Keratinocyte (primary cell): ENCODE measurements around the gene NELL1. TPM values are rescaled to one million over a fixed set of nuclear protein-coding genes. Genes with fewer than 3 reads are reported as not detected.

Source experiments
- DNase-seq: peaks from one replicate; pipeline ENCODE4 v3.0.0-alpha.2; 2011; ENCODE audit warnings: low read depth, missing footprints, low spot score
- FAIRE-seq: peaks from 2 replicates; lab custom pipeline; 2011; peaks lifted over from hg19 to GRCh38; lab: Jason Lieb, UNC
- H2AFZ ChIP-seq: 2 replicates; pipeline ENCODE4 v1.6.0; 2012; ENCODE audit warnings: low read length, control low read depth, inconsistent platforms; ENCODE audit not compliant: control insufficient read depth
- H3K27ac ChIP-seq: 2 replicates; pipeline ENCODE4 v1.5.1; 2011; ENCODE audit warnings: low read length; ENCODE audit not compliant: control insufficient read depth, insufficient read depth
- H3K27me3 ChIP-seq: 3 replicates; pipeline ENCODE4 v1.6.0; 2011; ENCODE audit warnings: low read length; ENCODE audit not compliant: control insufficient read depth, insufficient read depth; ENCODE audit errors: extremely low read depth
- H3K36me3 ChIP-seq, 2 experiments: 2 replicates in 1 of 2; 3 replicates in 1 of 2; pipeline ENCODE4 v1.5.1; 2011; ENCODE audit warnings: low read length in 2 of 2, mild to moderate bottlenecking in 1 of 2; ENCODE audit not compliant: control insufficient read depth in 2 of 2, insufficient read depth in 2 of 2; ENCODE audit errors: extremely low read depth in 1 of 2
- H3K4me1 ChIP-seq: 3 replicates; pipeline ENCODE4 v1.5.1; 2011; ENCODE audit warnings: low read length; ENCODE audit not compliant: control insufficient read depth, insufficient read depth; ENCODE audit errors: extremely low read depth
- H3K4me2 ChIP-seq: 3 replicates; pipeline ENCODE4 v1.6.0; 2011; ENCODE audit warnings: low read depth, low read length; ENCODE audit not compliant: control insufficient read depth, insufficient read depth; ENCODE audit errors: extremely low read depth
- H3K4me3 ChIP-seq, 3 experiments: fragments of 200-600 bp in 1 of 3; sonication (generic) in 1 of 3; 2 replicates in 2 of 3; 3 replicates in 1 of 3; pipeline ENCODE4 v1.5.1; 2011 to 2016; ENCODE audit warnings: low read length in 3 of 3, mild to moderate bottlenecking in 3 of 3, control low read depth in 2 of 3, inconsistent platforms in 1 of 3, low read depth in 1 of 3, mixed read lengths in 1 of 3, mixed run types in 1 of 3, moderate library complexity in 1 of 3; ENCODE audit not compliant: control insufficient read depth in 2 of 3, insufficient read depth in 2 of 3; ENCODE audit errors: extremely low read depth in 1 of 3
- H3K79me2 ChIP-seq: 2 replicates; pipeline ENCODE4 v1.6.0; 2012; ENCODE audit warnings: low read length; ENCODE audit not compliant: control insufficient read depth, insufficient read depth
- H3K9ac ChIP-seq: 3 replicates; pipeline ENCODE4 v1.6.0; 2011; ENCODE audit warnings: low read length; ENCODE audit not compliant: control insufficient read depth, insufficient read depth; ENCODE audit errors: extremely low read depth
- H3K9me1 ChIP-seq: 3 replicates; pipeline ENCODE4 v1.6.0; 2011; ENCODE audit warnings: low read length; ENCODE audit not compliant: control insufficient read depth, insufficient read depth; ENCODE audit errors: extremely low read depth
- H3K9me3 ChIP-seq: 2 replicates; pipeline ENCODE4 v1.5.1; 2012; ENCODE audit warnings: low read depth, low read length; ENCODE audit not compliant: control insufficient read depth
- H4K20me1 ChIP-seq: 3 replicates; pipeline ENCODE4 v1.6.0; 2011; ENCODE audit warnings: low read length; ENCODE audit not compliant: control insufficient read depth, insufficient read depth; ENCODE audit errors: extremely low read depth
- CTCF ChIP-seq, 3 experiments: IDR thresholded peaks in 1 of 3; conservative IDR thresholded peaks in 1 of 3; optimal IDR thresholded peaks in 1 of 3; 2 replicates in 2 of 3; 3 replicates in 1 of 3; pipeline versions ENCODE3 to v1.5.1; 2011; ENCODE audit warnings: low read length in 3 of 3, mild to moderate bottlenecking in 3 of 3, moderate library complexity in 2 of 3, control low read depth in 1 of 3, inconsistent platforms in 1 of 3; ENCODE audit not compliant: insufficient read depth in 2 of 3; ENCODE audit errors: extremely low read depth in 1 of 3
- EZH2 ChIP-seq: IDR thresholded peaks from one replicate; pipeline ENCODE4 v1.6.1; 2012; ENCODE audit warnings: inconsistent platforms, mild to moderate bottlenecking, low read length, moderate library complexity
- dilution Hi-C: fragments of 300-500 bp; cut with MboI; formaldehyde crosslinking; loops from one replicate; pipeline ENCODE4 v1.7.0; 2020; ENCODE audit warnings: low sequenced_read_pairs; ENCODE audit not compliant: extremely low pct_ligation_motif_present
- polyA plus RNA-seq, 5 experiments: library from polyadenylated mRNA; depleted of rRNA in 3 of 5; stranded (reverse) in 3 of 5; stranded (forward) in 1 of 5; unstranded in 1 of 5; fragments of >200 nt; gene quantifications; 1 replicate in 1 of 5; 2 replicates in 3 of 5; 3 replicates in 1 of 5; pipeline versions ENCODE4 v1.2.1 to v1.2.3, GENCODE V29; 2011 to 2012; ENCODE audit warnings: missing spikeins in 2 of 5, low read depth in 1 of 5, low replicate concordance in 1 of 5

The NELL1 gene
- polyA plus RNA-seq, 1 donor (not counting 4 experiments of a cell fraction or from before 2014, with no cell fraction given) = not detected

- Histone ChIP-seq H3K27me3 (no peaks in the 10 kb centered on the region), H3K4me1 (no peaks in the 10 kb centered on the region), H3K27ac (no peak overlapping the region), H3K79me2 (no peaks in the 10 kb centered on the region), H3K4me2 (no peak overlapping the region), H4K20me1 (no peaks in the 10 kb centered on the region), H2AFZ (no peak overlapping the region), H3K4me3 (no peak overlapping the region), H3K9me3 (no peaks in the 10 kb centered on the region), H3K36me3 (no peaks in the 10 kb centered on the region), H3K9ac (no peak overlapping the region), H3K9me1 (no peaks in the 10 kb centered on the region)
- FAIRE-seq (no peak), DNase-seq (no peak)
- TF ChIP-seq EZH2 = no peak
- TF ChIP-seq CTCF (optimal IDR thresholded peaks at IDR 0.05 in 1 of 3, IDR thresholded peaks at IDR 0.05 in 1 of 3, conservative IDR thresholded peaks at IDR 0.05 in 1 of 3; ENCODE audit: extremely low read depth in 1 of 3, insufficient read depth in 2 of 3, low read length in 3 of 3) = no peak
- dilution Hi-C loops = no loop called here
These were observed 368.5 kb downstream of the NELL1 start for GRCh38 chr11:21037850-21038249.

DNA sequence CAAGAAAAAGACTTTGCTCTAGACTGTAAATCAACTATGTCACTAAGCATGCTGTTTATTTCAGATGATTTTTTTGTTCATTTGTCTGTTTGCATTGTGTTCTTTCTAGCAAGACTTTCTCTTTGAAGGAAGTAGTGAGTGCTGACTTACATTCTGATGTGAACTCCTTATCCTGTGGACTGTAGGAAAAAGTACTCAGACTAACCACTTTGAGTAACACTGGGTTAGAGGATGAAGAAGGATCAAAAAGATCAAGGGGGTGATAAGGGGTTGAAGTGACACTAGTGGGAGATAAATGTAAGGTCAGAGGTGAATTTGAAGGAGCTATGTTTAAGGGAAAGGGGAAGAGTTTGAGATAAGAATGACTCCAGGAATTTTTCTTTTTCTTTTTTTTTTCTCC, 369.4 kb downstream of the NELL1 start:
- no peaks in the 10 kb centered on the region for H3K36me3 ChIP-seq
- H3K4me1 ChIP-seq = no peaks in the 10 kb centered on the region
- H4K20me1 ChIP-seq = no peaks in the 10 kb centered on the region
- no peaks in the 10 kb centered on the region for H3K9me1 ChIP-seq
- dilution Hi-C loops = no loop called here
- no peaks in the 10 kb centered on the region for H3K79me2 ChIP-seq
- no peak overlapping the region for H2AFZ ChIP-seq
- H3K9me3 ChIP-seq = no peaks in the 10 kb centered on the region
- FAIRE-seq (no peak), DNase-seq (no peak)
- TF ChIP-seq EZH2 = no peak
- TF ChIP-seq CTCF (optimal IDR thresholded peaks at IDR 0.05 in 1 of 3, IDR thresholded peaks at IDR 0.05 in 1 of 3, conservative IDR thresholded peaks at IDR 0.05 in 1 of 3; ENCODE audit: extremely low read depth in 1 of 3, insufficient read depth in 2 of 3, low read length in 3 of 3) = no peak
- H3K27me3 ChIP-seq = no peaks in the 10 kb centered on the region
- no peak overlapping the region for H3K27ac ChIP-seq
- no peak overlapping the region for H3K4me3 ChIP-seq
- H3K9ac ChIP-seq = no peak overlapping the region
- H3K4me2 ChIP-seq = no peak overlapping the region
